GM18519 (cell line): Measurements from ENCODE around the gene ZNF19.

Experiments used
- ATAC-seq: cut with Tn5 transposase; IDR thresholded peaks from one replicate; pipeline ENCODE4 v1.9.1; 2021; ENCODE audit warnings: mild to moderate bottlenecking, moderate library complexity; ENCODE audit not compliant: unreplicated experiment, low FRiP score

The ZNF19 gene

DNA sequence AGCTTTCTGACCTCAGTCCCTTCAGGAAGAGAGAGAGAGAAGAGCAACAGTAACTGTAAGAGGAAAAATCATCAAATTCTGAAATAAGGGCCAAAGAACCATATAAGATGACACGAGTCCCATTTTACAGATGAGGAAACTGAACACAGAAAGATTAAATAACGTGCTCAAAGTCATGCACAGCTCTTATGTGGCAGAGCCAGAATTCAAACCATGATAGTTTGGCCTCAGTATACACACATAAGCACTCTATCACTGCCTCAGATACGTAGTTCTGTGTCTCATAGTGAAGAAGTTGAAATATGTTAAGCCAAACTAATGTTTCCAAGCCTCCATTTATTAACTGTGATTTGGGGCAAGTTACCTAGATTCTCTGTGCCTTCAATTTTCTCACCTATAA is 1.9 kb upstream of the ZNF19 start:
- ATAC-seq = no peak

GRCh38 chr16:71490361-71490760 is 1.2 kb upstream of the ZNF19 start:
- ATAC-seq = no peak

DNA sequence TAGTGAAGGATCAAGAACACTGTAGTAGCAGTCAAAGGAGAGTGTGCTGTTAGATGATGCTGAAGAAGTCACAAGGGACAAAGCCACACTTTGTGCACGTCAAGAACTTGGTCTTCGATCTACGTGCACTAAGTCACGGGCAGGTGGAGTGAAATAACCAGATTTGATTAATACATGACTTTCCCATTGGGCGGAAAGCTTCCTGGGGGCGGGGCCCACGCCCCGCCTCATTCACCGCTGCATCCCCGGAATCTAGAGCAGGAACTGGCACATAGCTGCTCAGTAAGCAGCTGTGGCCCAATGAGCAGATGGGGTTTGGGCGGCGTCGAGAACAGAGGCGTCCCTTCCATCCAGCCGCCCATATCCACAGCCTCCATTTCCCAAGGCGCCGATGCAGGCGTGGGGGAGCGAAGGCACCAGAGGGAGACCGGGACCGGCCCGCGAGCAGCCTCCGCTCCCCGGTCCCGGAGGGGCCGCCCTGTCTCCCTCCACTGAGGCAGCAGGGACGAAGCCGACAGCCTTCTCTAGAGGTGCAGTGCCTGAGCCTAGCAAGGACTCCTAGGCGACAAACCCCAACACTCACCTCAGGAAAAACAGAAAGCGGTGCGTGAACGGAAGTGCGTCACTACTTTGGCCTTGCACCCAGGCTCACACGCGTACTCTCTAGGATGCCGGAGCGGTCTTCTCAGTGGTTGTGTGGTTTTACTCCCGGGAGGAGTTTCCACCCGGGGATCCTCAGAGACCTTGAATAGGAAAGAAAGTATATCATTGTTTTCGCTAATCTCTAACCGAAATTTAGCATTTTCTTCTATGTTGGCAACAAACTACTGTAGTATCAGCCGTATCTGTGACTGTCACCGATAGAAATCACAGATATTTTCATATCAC is 4.9 kb downstream of the ZNF19 start:
- peak; percentile 70 for ATAC-seq

DNA sequence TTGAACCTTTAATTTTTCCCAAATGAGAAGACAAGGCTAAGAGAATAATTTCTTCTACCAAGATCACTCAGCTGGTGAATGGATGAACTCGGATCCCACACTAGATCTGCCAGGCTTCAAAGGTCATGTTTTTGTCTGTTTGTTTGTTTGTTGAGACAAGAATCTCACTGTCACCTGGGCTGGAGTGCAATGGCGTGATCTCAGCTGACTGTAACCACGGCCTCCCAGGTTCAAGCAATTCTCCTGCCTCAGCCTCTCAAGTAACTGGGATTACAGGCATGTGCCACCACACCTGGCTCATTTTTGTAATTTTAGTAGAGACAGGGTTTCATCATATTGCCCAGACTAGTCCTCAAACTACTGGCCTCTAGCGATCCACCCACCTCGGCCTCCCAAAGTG is 6.6 kb downstream of the ZNF19 start:
- ATAC-seq = no peak

GRCh38 chr16:71480956-71481355 is 8.2 kb downstream of the ZNF19 start:
- ATAC-seq = no peak

DNA sequence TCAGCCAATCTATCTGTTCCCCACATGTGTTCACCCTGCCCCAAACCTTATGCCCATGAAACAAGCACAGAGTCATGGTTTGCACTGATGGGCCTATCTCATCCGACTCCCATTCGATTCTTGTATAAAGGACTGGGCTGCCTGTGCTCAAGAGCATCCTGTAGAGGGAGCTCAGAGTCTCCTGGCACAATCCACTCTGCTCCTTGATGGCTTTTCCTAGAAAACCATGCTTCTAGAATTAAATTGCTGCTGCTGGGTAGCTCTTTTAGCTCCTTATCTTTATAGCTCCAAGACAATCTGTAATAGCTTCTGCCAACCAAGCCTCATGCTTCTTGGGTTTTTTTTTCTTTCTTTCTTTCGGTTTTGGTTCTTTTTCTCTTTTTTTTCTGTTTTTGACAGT is 9.7 kb downstream of the ZNF19 start:
- no peak for ATAC-seq

GRCh38 chr16:71476457-71477124 is 12.5 kb downstream of the ZNF19 start:
- no peak for ATAC-seq

- ATAC-seq = no peak
Observed at GRCh38 chr16:71474864-71475263, 14.3 kb downstream of the ZNF19 start.

- ATAC-seq = no peak
Observed at GRCh38 chr16:71473891-71474290, 15.2 kb downstream of the ZNF19 start.

- no peak for ATAC-seq
Observed at GRCh38 chr16:71472931-71473330, 16.2 kb downstream of the ZNF19 start.

- ATAC-seq = no peak
Observed at GRCh38 chr16:71472051-71472450, 17.1 kb downstream of the ZNF19 start.

- ATAC-seq = no peak
Observed at GRCh38 chr16:71467810-71468209, 21.3 kb downstream of the ZNF19 start.

GRCh38 chr16:71464231-71464630 is 24.9 kb downstream of the ZNF19 start:
- ATAC-seq = no peak

DNA sequence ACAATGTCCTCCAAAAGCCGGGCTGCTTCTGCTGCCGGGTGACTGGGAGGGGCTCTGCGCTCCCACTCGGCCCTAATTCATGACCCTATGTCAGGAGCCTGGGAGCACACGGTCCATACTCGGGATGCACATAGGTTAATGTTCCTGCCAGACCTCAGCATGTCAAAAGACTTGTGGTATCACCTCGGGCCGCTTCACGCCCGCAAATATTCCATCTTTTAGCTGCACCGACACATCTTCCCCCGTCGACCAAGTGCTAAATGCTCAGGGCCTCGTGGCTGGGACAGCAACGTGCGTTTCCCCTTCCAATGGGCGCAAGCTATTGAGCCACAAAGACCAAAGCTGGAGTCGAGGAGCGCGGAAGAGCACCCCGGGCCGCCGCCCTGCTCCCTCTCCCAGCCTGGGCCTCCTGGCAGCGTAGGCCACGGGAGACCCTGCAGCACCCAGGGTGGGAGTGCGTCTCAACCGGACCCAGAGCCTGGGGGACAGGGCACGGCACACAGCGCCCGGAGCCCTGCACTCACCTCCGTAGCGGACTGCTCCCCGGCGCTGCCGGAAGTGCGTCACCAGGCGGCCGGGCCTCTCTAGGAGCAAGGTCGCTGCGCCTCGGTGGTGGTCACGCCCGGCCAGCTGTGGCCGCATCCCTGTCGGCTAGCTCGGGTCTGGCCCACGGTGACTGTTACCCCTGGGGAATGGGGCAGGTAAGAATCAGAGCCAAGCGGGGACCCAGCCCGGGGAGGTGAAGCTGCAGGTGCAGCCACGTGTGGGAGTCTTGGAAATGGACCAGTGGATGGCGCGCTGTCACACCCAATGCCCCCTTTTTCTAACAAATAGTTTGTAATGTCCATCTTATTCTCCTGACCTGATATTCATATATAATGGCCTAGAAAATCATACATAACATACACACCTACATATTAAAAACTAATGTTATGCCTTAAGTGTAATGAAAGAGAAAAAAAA is 27.2 kb downstream of the ZNF19 start, which contains the start of gene ZNF23:
ZNF23 (minus strand) TSS at position 562 of the 963 bp plus-strand sequence. CDS start 5,451 bp downstream, outside the sequence.
- peak; percentile 82 for ATAC-seq

- no peak for ATAC-seq
Observed at GRCh38 chr16:71460941-71461340, 28.2 kb downstream of the ZNF19 start.

DNA sequence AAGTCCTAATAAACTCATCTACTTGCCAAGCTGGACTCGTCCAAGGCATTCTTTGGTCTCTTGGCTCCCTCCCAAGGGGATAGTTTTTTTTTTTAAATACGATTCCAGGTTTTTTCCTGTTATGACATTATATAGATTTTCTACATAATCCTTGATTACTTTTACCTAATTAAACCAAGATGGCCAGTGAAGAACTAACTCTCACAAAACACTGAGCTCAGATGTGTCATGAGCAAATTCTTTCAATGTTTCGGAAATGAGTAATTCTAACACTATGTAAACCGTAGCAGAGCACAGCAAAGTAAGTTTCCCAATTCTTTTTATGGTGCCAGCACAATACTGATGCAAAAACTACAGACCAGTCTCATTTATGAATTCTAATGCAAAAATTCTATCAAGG is 28.9 kb downstream of the ZNF19 start:
- ATAC-seq = no peak

- no peak for ATAC-seq
Observed at GRCh38 chr16:71459510-71459909, 29.6 kb downstream of the ZNF19 start.

- no peak for ATAC-seq
Observed at GRCh38 chr16:71456801-71457200, 32.3 kb downstream of the ZNF19 start.

DNA sequence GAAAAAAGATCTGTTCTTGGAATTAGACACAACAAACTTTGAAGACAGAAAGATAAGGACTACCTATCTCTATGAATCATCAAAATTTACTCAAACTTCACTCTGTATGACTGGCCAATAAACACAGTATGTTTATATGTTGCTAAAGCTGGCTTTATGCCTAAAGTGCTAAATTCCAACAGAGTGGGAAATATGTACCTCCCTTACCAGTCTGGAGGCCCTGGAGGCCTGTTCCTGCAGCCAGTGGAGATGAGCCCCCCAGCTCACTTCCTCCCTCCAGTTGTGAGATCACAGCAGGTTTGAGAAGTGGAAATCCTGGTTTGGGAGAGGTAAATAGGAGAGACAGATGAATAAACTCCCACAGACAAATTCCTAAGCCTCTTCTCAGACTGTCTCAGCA is 36.1 kb downstream of the ZNF19 start:
- ATAC-seq = no peak

- ATAC-seq = no peak
Observed at GRCh38 chr16:71449020-71449419, 40.1 kb downstream of the ZNF19 start.
